K562 (cell line): ENCODE data around the gene TNRC6B. TPM values are rescaled to one million over a fixed set of nuclear protein-coding genes. Genes with fewer than 3 reads are reported as not detected.

Experiments
- ATAC-seq: fragments of 200-7000 bp; cut with Tn5 transposase; 3 replicates; pipeline ENCODE4 v1.9.1; 2020; ENCODE audit warnings: moderate library complexity
- BruUV-seq: library from RNA; stranded (reverse); fragments of 400-500 nt; replicated peaks from 2 replicates; lab custom pipeline; 2021; lab: Mats Ljungman, UMichigan
- CTCF ChIA-PET: fragments of 300-600 bp; formaldehyde crosslinking; extraction: SDS; loops from one replicate; lab custom pipeline; 2021; ENCODE audit warnings: low intra/inter-chr PET ratio; lab: Yijun Ruan, JAX
- POLR2A ChIA-PET: fragments of 300-600, 350-650 bp; sonication (Branson Sonifier 250); formaldehyde crosslinking; extraction: SDS; loops from one replicate; lab custom pipeline; 2021; ENCODE audit warnings: antibody characterized with exemption, inconsistent platforms; lab: Yijun Ruan, JAX
- DNase-seq, 4 experiments: peaks; one replicate each; pipeline versions ENCODE4 v3.0.0 to v3.0.0-alpha.2; 2011 to 2018; ENCODE audit warnings: low spot score in 3 of 4, mixed read lengths in 3 of 4; ENCODE audit errors: extremely low read depth in 1 of 4
- FAIRE-seq: peaks from 2 replicates; lab custom pipeline; 2011; peaks lifted over from hg19 to GRCh38; lab: Jason Lieb, UNC
- H2AFZ ChIP-seq: 2 replicates; pipeline ENCODE4 v1.6.0; 2011; ENCODE audit warnings: low read depth, low read length, control low read depth, inconsistent platforms
- H3K27ac ChIP-seq: fragments of 200-600 bp; 3 replicates; pipeline ENCODE4 v1.8.0; 2011; ENCODE audit warnings: low read depth, mild to moderate bottlenecking, control low read depth, inconsistent platforms, low read length, moderate library complexity, mixed read lengths; ENCODE audit errors: extremely low read depth
- H3K27me3 ChIP-seq, 2 experiments: fragments of 300-600 bp in 1 of 2; 2 replicates in 1 of 2; 3 replicates in 1 of 2; pipeline versions ENCODE4 v1.6.0 to v1.8.0; 2011; ENCODE audit warnings: inconsistent platforms in 2 of 2, low read length in 2 of 2, mild to moderate bottlenecking in 1 of 2, mixed read lengths in 1 of 2, moderate library complexity in 1 of 2; ENCODE audit not compliant: control insufficient read depth in 2 of 2, insufficient read depth in 2 of 2
- H3K36me3 ChIP-seq: fragments of 300-600 bp; 3 replicates; pipeline ENCODE4 v1.8.0; 2011; ENCODE audit warnings: mild to moderate bottlenecking, low read length, inconsistent platforms; ENCODE audit not compliant: control insufficient read depth, insufficient read depth
- H3K4me1 ChIP-seq, 2 experiments: fragments of 200-600 bp in 1 of 2; replicated peaks in 1 of 2; 2 replicates in 1 of 2; 3 replicates in 1 of 2; pipeline versions ENCODE4 v1.5.1 to v1.8.0; 2011; ENCODE audit warnings: inconsistent platforms in 2 of 2, low read length in 2 of 2, mild to moderate bottlenecking in 1 of 2, mixed read lengths in 1 of 2, moderate library complexity in 1 of 2; ENCODE audit not compliant: control insufficient read depth in 2 of 2, insufficient read depth in 2 of 2
- H3K4me2 ChIP-seq: 2 replicates; pipeline ENCODE4 v1.6.1; 2011; ENCODE audit warnings: low read length, control low read depth, inconsistent platforms, mixed read lengths; ENCODE audit not compliant: insufficient read depth
- H3K4me3 ChIP-seq: fragments of 200-600 bp; sonication (generic), shearing (Covaris generic); 2 replicates; pipeline ENCODE4 v1.5.1; 2016; ENCODE audit warnings: control low read depth, inconsistent platforms
- H3K79me2 ChIP-seq: fragments of 200-600 bp; 3 replicates; pipeline ENCODE4 v1.8.0; 2011; ENCODE audit warnings: low read length, inconsistent platforms; ENCODE audit not compliant: control insufficient read depth, insufficient read depth
- H3K9ac ChIP-seq, 2 experiments: 2 replicates each; pipeline versions ENCODE4 v1.6.0 to v1.6.1; 2011; ENCODE audit warnings: low read depth in 2 of 2, low read length in 2 of 2, control low read depth in 1 of 2, inconsistent platforms in 1 of 2, mild to moderate bottlenecking in 1 of 2, mixed read lengths in 1 of 2; ENCODE audit not compliant: insufficient read depth in 1 of 2
- H3K9me1 ChIP-seq: one replicate; pipeline ENCODE4 v1.6.0; 2011; ENCODE audit warnings: inconsistent platforms, mild to moderate bottlenecking, low read length, moderate library complexity; ENCODE audit not compliant: control insufficient read depth, insufficient read depth
- H3K9me3 ChIP-seq: replicated peaks from 2 replicates; pipeline ENCODE4 v1.5.1; 2011; ENCODE audit warnings: low read depth, low read length, inconsistent platforms; ENCODE audit not compliant: control insufficient read depth, insufficient read depth
- H4K20me1 ChIP-seq: replicated peaks from 2 replicates; pipeline ENCODE4 v1.6.1; 2011; ENCODE audit warnings: low read length, inconsistent platforms, mixed read lengths; ENCODE audit not compliant: control insufficient read depth, insufficient read depth
- ARID1B ChIP-seq: fragments of 450-650 bp; IDR thresholded peaks from 2 replicates; pipeline ENCODE4 v1.6.1; 2016; ENCODE audit warnings: antibody characterized with exemption, mild to moderate bottlenecking, inconsistent platforms
- CBFA2T3 ChIP-seq: fragments of 450-650 bp; IDR thresholded peaks from 2 replicates; pipeline ENCODE4 v1.6.1; 2017
- CHCHD3 ChIP-seq: fragments of 250-450 bp; sonication (Bioruptor Pico); IDR thresholded peaks from 2 replicates; pipeline ENCODE4 v2.1.2; 2022; ENCODE audit warnings: mild to moderate bottlenecking
- CREB3 ChIP-seq: fragments of 450-650 bp; conservative IDR thresholded peaks from 2 replicates; pipeline ENCODE4 v1.6.1; 2016; ENCODE audit warnings: missing genetic modification characterization, low read depth, mild to moderate bottlenecking, missing compliant biosample characterization, moderate library complexity
- CSDE1 ChIP-seq, 2 experiments: fragments of 450-650 bp; IDR thresholded peaks; 2 replicates each; pipeline ENCODE4 v1.6.1; 2016; ENCODE audit warnings: mild to moderate bottlenecking in 1 of 2
- FOSL1 ChIP-seq: fragments of 200-800 bp; sonication (Bioruptor generic); conservative IDR thresholded peaks from 2 replicates; pipeline ENCODE4 v1.6.1; 2016; ENCODE audit warnings: missing genetic modification characterization, missing compliant biosample characterization
- MTA2 ChIP-seq: fragments of 450-650 bp; IDR thresholded peaks from 2 replicates; pipeline ENCODE4 v1.6.1; 2016; ENCODE audit warnings: low read depth
- PATZ1 ChIP-seq: fragments of 250-450 bp; sonication (Bioruptor Pico); IDR thresholded peaks from 2 replicates; pipeline ENCODE4 v1.5.0; 2020; ENCODE audit warnings: mild to moderate bottlenecking, borderline replicate concordance
- SAP30 ChIP-seq: fragments of 200-600 bp; sonication (generic); IDR thresholded peaks from 2 replicates; pipeline ENCODE4 v1.6.1; 2012; ENCODE audit warnings: borderline replicate concordance, low read depth, mild to moderate bottlenecking, moderate library complexity, low read length, control low read depth, inconsistent platforms; ENCODE audit not compliant: insufficient read depth, poor library complexity, severe bottlenecking
- SMAD1 ChIP-seq: fragments of 150-350 bp; IDR thresholded peaks from 2 replicates; pipeline ENCODE4 v1.6.1; 2014; ENCODE audit warnings: low read length, low read depth; ENCODE audit not compliant: partially characterized antibody
- SMARCE1 ChIP-seq: fragments of 450-650 bp; IDR thresholded peaks from 2 replicates; pipeline ENCODE4 v1.7.1; 2016; ENCODE audit warnings: mild to moderate bottlenecking
- SOX6 ChIP-seq: fragments of 450-650 bp; IDR thresholded peaks from 2 replicates; pipeline ENCODE4 v1.6.1; 2014; ENCODE audit warnings: mild to moderate bottlenecking
- TAF7 ChIP-seq: fragments of 450-650 bp; IDR thresholded peaks from 2 replicates; pipeline ENCODE4 v1.6.1; 2016; ENCODE audit warnings: missing genetic modification characterization, missing compliant biosample characterization
- TAL1 ChIP-seq: fragments of 450-650 bp; IDR thresholded peaks from 2 replicates; pipeline ENCODE4 v1.6.1; 2016; ENCODE audit warnings: mild to moderate bottlenecking
- TARDBP ChIP-seq: fragments of 450-650 bp; IDR thresholded peaks from 2 replicates; pipeline ENCODE4 v1.6.1; 2016
- TCF3 ChIP-seq: sonication (generic); formaldehyde crosslinking; IDR thresholded peaks from 2 replicates; pipeline ENCODE4 v1.4.0; 2020; ENCODE audit warnings: mild to moderate bottlenecking, missing genetic modification reagents
- TEAD4 ChIP-seq, 2 experiments: sonication (generic) in 1 of 2; formaldehyde crosslinking in 1 of 2; IDR thresholded peaks; 2 replicates each; pipeline versions ENCODE4 v1.6.1 to v1.8.0; 2012 to 2022; ENCODE audit warnings: borderline replicate concordance in 1 of 2, inconsistent platforms in 1 of 2, low read length in 1 of 2, mild to moderate bottlenecking in 1 of 2, missing genetic modification reagents in 1 of 2
- TGIF2 ChIP-seq: sonication (generic); formaldehyde crosslinking; IDR thresholded peaks from 2 replicates; pipeline ENCODE4 v1.8.1; 2022; ENCODE audit warnings: mild to moderate bottlenecking, missing genetic modification reagents, moderate library complexity
- YBX1 ChIP-seq: fragments of 450-650 bp; IDR thresholded peaks from 2 replicates; pipeline ENCODE4 v1.7.1; 2016; ENCODE audit warnings: mild to moderate bottlenecking
- ZC3H4 ChIP-seq: sonication (generic); formaldehyde crosslinking; IDR thresholded peaks from 2 replicates; pipeline ENCODE4 v1.9.0; 2021; ENCODE audit warnings: missing genetic modification reagents, borderline replicate concordance
- in situ Hi-C: fragments of 300-500 bp; cut with MboI; formaldehyde crosslinking; loops from 4 replicates; pipeline ENCODE4 v1.15.0; 2018; ENCODE audit warnings: inconsistent platforms, mixed read lengths
- intact Hi-C: fragments of 100-400 bp; cut with micrococcal nuclease; formaldehyde crosslinking; loops from 2 replicates; pipeline ENCODE4 v1.14.2; 2022
- polyA plus RNA-seq, 8 experiments: library from polyadenylated mRNA; depleted of rRNA in 4 of 8; stranded (reverse) in 5 of 8; unstranded in 3 of 8; fragments of >200 nt; fragmentation: Nextera tagmentation in 2 of 8; fragmentation: Illumina TruSeq in 1 of 8; extraction: Ambion mirVana in 2 of 8; extraction: Trizol in 1 of 8; gene quantifications; 2 replicates each; pipeline versions ENCODE4 v1.2.1 to v1.2.3, GENCODE V29; 2011 to 2014; ENCODE audit warnings: inconsistent platforms in 1 of 8, missing spikeins in 1 of 8
- total RNA-seq, 7 experiments: library from RNA; depleted of rRNA in 6 of 7; stranded (reverse); fragments of >200 nt in 6 of 7; fragmentation: Illumina TruSeq in 2 of 7; extraction: Trizol in 2 of 7; gene quantifications; 2 replicates each; pipeline versions ENCODE4 v1.2.1 to v1.2.3, GENCODE V29; 2011 to 2021; ENCODE audit warnings: low replicate concordance in 1 of 7

TNRC6B gene
- total and polyA plus RNA-seq, 9 of the 15 experiments (the other 6 are each of a cell fraction or from before 2014, with no cell fraction given): 0.96 to 18.8 (median 10.8) TPM

- no peak for TF ChIP-seq SMAD1
- TF ChIP-seq SAP30: no peak
- TF ChIP-seq CSDE1 (IDR thresholded peaks at IDR 0.05): no peak
- no peak for TF ChIP-seq TAF7 (tag)
- TF ChIP-seq, all 486 proteins: peak for 0
Observed at GRCh38 chr22:40314041-40314440, 136.3 kb downstream of the TNRC6B start (continued).

GRCh38 chr22:40320687-40321086 is 143.0 kb downstream of the TNRC6B start:
- H3K4me3 ChIP-seq: no peak overlapping the region
- peaks cover 12 to 15% of the 10 kb centered on the region in 2 experiments; a peak in 4 of 5 replicates for H3K4me1 ChIP-seq
- no peak for DNase-seq
- H3K9ac ChIP-seq: no peak overlapping the region
- H3K9me3 ChIP-seq: no peaks in the 10 kb centered on the region
- in situ Hi-C loops: no loop called here
- no peaks in the 10 kb centered on the region; the same call in 1 of the 2 replicates for H4K20me1 ChIP-seq
- ATAC-seq: no peak
- ChIA-PET POLR2A (interaction anchor here (0.6 to 1.5 kb wide), 6 partner anchors 9 to 1001 kb away, joined by 3 to 5 read pairs (median 3); partner anchors contain the start of gene RPL3), CTCF (no interaction called here)
- no peak overlapping the region; the same call in 1 of the 2 replicates for H3K4me2 ChIP-seq
- no peaks in the 10 kb centered on the region for H3K9me1 ChIP-seq
- no peak for FAIRE-seq
- intact Hi-C loops: no loop called here
- H3K27ac ChIP-seq: no peak overlapping the region
- BruUV-seq: no TSS peak
- no peaks in the 10 kb centered on the region for H3K27me3 ChIP-seq
- H3K36me3 ChIP-seq: peaks cover 49% of the 10 kb centered on the region; the same call in 2 of the 3 replicates
- H2AFZ ChIP-seq: no peak overlapping the region
- no peaks in the 10 kb centered on the region for H3K79me2 ChIP-seq
- peak; percentile 43; the same call in 1 of the 2 replicates for TF ChIP-seq MTA2
- peak; percentile 51 for TF ChIP-seq CBFA2T3
- no peak for TF ChIP-seq ZC3H4 (CRISPR knock-in tag)
- no peak for TF ChIP-seq TGIF2 (CRISPR knock-in tag)
- peak; percentile 65 for TF ChIP-seq ARID1B
- peak; percentile 60 for TF ChIP-seq TAL1
- no peak for TF ChIP-seq PATZ1 (CRISPR knock-in tag)
- no peak for TF ChIP-seq CHCHD3 (CRISPR knock-in tag)
- no peak for TF ChIP-seq CREB3 (tag)
- TF ChIP-seq SMARCE1: peak; percentile 34; the same call in 1 of the 2 replicates
- peak; percentile 31; the same call in 1 of the 2 replicates for TF ChIP-seq SOX6
- peak; percentile 27; the same call in 1 of the 2 replicates for TF ChIP-seq TEAD4 (IDR thresholded peaks at IDR 0.05; ENCODE audit: low read length)
- TF ChIP-seq TEAD4 (CRISPR knock-in tag; IDR thresholded peaks at IDR 0.05; ENCODE audit: borderline replicate concordance): no peak
- TF ChIP-seq TCF3: peak; percentile 53
- no peak for TF ChIP-seq YBX1
- no peak for TF ChIP-seq TARDBP
- TF ChIP-seq FOSL1 (tag): peak; percentile 60
